GM21515 (cell line): ENCODE measurements around the gene HS3ST3B1.
A peak's percentile ranks its signal among the peaks of the same experiment; 100 is the strongest.

Experiments
- ATAC-seq: cut with Tn5 transposase; IDR thresholded peaks from one replicate; pipeline ENCODE4 v1.9.1; 2021; ENCODE audit not compliant: unreplicated experiment

HS3ST3B1 gene

DNA sequence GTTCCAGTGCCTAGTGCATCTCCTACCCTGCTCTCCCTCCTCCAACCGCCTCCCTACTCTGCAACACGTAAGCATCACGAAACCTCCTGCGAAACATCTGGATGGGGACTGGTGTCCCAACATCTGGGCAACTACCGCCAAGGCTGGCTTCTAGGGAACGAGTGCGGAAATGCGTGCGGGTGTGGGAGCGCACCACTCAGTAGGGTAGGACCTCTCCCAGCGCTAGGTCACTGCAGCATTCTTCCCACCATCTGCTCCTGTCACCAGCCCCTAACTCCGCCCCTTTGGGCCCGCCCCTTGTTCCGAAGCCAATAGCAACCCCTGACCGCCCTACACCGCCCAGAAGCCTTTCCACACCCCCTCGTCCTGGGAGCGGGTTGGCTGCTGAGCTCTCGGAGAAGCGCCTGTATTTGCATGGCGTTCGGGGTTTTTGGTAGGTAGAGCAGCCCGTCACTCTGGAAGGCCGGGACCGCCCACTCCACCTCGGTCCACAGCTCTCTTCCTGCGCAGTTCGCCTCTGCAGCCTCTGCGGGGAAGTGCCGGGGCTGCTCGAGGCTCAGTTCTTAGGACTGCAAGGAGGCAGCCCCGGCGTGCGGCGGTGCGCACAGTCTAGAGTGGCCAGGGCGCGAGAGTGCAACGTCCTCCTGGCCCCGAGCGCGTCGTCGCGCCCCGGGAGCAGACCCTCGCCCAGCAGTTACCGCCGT, at the start of gene HS3ST3B1:
TSS of gene HS3ST3B1 (plus strand) at position 507 of the 704 bp plus-strand sequence. CDS start 438 bp downstream, outside the sequence.
- peak; percentile 86 for ATAC-seq

- ATAC-seq, result no peak
Measured at GRCh38 chr17:14261406-14261805, 39.5 kb upstream of the HS3ST3B1 start.

DNA sequence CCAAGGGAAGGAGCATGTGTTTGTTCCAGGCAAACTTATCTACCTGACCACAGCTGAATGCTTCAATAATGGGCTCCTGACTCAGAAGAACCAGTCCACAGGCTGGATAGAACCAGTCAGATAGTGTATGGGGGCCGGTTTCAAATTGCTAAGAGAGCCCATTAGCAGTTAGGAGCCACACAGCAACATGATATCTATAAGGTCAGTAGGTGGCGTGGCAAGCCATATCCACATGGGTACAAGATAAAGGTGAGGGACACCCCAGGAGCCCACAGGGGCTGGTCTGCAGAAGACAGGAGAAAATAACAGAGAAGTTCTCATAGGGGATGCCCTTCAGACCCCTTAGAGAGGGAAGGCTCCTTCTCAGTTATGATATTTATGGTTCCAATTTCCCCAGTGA, 32.6 kb upstream of the HS3ST3B1 start:
- ATAC-seq, result no peak

GRCh38 chr17:14269473-14269872, 31.4 kb upstream of the HS3ST3B1 start:
- no peak for ATAC-seq

GRCh38 chr17:14270508-14270907, 30.4 kb upstream of the HS3ST3B1 start:
- no peak for ATAC-seq

- ATAC-seq, result no peak
Measured at GRCh38 chr17:14276535-14277250, 24.2 kb upstream of the HS3ST3B1 start.

GRCh38 chr17:14281530-14281929, 19.4 kb upstream of the HS3ST3B1 start:
- ATAC-seq, result no peak

- ATAC-seq, result no peak
Measured at GRCh38 chr17:14282726-14283125, 18.2 kb upstream of the HS3ST3B1 start.

- no peak for ATAC-seq
Measured at GRCh38 chr17:14289162-14289561, 11.7 kb upstream of the HS3ST3B1 start.

DNA sequence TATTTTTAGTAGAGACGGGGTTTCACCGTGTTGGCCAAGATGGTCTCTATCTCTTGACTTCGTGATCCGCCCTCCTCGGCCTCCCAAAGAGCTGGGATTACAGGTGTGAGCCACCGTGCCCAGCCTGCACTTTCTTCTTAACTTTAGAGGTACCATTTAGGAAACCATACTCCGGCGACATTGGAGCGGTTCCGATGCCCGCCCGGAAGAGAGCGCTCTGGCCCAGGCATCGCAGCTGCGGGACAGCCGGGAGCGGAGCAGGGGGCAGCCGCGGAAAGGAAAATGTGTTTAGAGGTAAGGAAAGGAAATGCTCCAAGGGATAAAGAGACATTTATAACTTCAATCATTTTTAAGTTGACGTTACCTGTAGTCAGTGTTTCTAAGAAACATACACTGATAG, 6.0 kb upstream of the HS3ST3B1 start:
- ATAC-seq, result no peak

- ATAC-seq, result no peak
Measured at GRCh38 chr17:14295676-14296075, 5.2 kb upstream of the HS3ST3B1 start.

GRCh38 chr17:14296166-14296910, 4.5 kb upstream of the HS3ST3B1 start:
- ATAC-seq, result no peak

DNA sequence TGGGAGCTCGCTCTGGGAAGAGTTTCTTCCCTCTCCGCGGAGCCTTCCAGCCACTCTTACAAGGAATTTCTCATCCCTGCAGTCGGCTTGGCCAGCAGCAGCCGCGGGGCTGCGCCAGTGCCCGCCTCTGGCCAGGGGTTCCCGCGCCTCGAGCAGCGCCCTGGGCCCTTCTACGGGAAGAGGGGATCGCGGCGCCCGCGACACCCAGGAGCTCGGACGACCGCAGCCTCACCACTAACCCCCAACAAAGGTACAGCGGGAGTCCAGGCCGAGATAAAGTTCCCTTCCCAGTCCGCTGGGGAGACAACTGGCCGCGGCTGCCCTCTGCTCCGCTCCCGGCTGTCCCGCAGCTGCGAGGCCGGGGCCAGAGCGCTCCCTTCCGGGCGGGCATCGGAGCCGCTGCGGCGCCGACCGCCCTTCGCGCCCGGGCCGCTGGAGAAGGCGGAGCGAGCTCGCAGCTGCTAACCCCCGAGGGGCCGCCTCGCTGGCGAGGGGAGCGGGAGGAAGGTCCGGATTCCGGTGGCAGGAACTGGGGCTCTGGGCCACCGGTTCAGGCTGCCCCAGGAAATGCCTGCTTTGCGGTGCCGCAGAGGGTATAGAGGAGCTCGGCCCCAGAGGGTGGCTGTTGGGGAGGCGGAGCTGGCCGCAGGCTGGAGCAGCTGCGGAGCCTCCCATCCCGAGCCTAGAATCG, 3.6 kb upstream of the HS3ST3B1 start:
- ATAC-seq, result no peak

- ATAC-seq, result no peak
Measured at GRCh38 chr17:14298221-14298946, 2.5 kb upstream of the HS3ST3B1 start.

GRCh38 chr17:14298947-14299279, 2.0 kb upstream of the HS3ST3B1 start:
- ATAC-seq, result no peak

- ATAC-seq, result no peak
Measured at GRCh38 chr17:14299280-14300141, 1.4 kb upstream of the HS3ST3B1 start.

GRCh38 chr17:14301279-14302090, 604 bp downstream of the HS3ST3B1 start:
- ATAC-seq, result peak; percentile 7

DNA sequence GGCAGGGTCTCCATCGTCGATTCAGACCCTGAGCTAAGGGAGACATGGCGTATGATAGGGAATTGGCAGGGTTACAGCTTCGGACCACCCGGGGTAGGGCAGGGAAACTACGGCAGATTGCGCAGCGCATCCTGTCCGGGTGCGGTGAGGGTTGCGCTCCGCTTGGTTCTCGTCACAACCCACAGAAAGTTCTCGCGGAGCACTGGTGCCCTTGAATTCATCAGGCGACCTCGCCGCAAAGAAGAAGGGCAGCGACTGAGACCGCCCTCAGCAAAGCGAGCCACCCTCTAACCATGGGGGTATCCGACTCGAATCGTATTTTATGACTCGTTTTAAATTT, 1.2 kb downstream of the HS3ST3B1 start:
- ATAC-seq, result no peak
